GM19468 (cell line): ENCODE measurements around the gene ACSF3.

ENCODE experiments used
- ATAC-seq: cut with Tn5 transposase; IDR thresholded peaks from one replicate; pipeline ENCODE4 v1.9.1; 2021; ENCODE audit warnings: mild to moderate bottlenecking, moderate library complexity, moderate number of reproducible peaks; ENCODE audit not compliant: unreplicated experiment; ENCODE audit errors: extremely low read depth

The ACSF3 gene

GRCh38 chr16:89093602-89094251 lies at the start of gene ACSF3:
TSS of gene ACSF3 (plus strand) at chr16:89093852. CDS start at chr16:89100682, 6,830 bp downstream.
- no peak for ATAC-seq

GRCh38 chr16:89044418-89045180 lies 49.1 kb upstream of the ACSF3 start:
- no peak for ATAC-seq

- ATAC-seq: no peak
Observed at GRCh38 chr16:89045181-89045815, 48.4 kb upstream of the ACSF3 start.

GRCh38 chr16:89045881-89046280 lies 47.8 kb upstream of the ACSF3 start:
- ATAC-seq: no peak

- ATAC-seq: no peak
Observed at GRCh38 chr16:89046491-89046890, 47.2 kb upstream of the ACSF3 start.

- no peak for ATAC-seq
Observed at GRCh38 chr16:89047331-89048089, 46.1 kb upstream of the ACSF3 start.

- ATAC-seq: no peak
Observed at GRCh38 chr16:89048090-89048725, 45.4 kb upstream of the ACSF3 start.

- no peak for ATAC-seq
Observed at GRCh38 chr16:89048871-89049422, 44.7 kb upstream of the ACSF3 start.

- ATAC-seq: no peak
Observed at GRCh38 chr16:89049484-89050118, 44.1 kb upstream of the ACSF3 start.

GRCh38 chr16:89050119-89050867 lies 43.4 kb upstream of the ACSF3 start:
- no peak for ATAC-seq

- ATAC-seq: no peak
Observed at GRCh38 chr16:89050868-89051311, 42.8 kb upstream of the ACSF3 start.

- no peak for ATAC-seq
Observed at GRCh38 chr16:89051521-89052166, 42.0 kb upstream of the ACSF3 start.

GRCh38 chr16:89052191-89052889 lies 41.3 kb upstream of the ACSF3 start:
- no peak for ATAC-seq

- ATAC-seq: no peak
Observed at GRCh38 chr16:89052890-89053724, 40.5 kb upstream of the ACSF3 start.

GRCh38 chr16:89053725-89054029 lies 40.0 kb upstream of the ACSF3 start:
- ATAC-seq: no peak

GRCh38 chr16:89054261-89054661 lies 39.4 kb upstream of the ACSF3 start:
- no peak for ATAC-seq

- no peak for ATAC-seq
Observed at GRCh38 chr16:89054714-89055113, 38.9 kb upstream of the ACSF3 start.
